K562 (cell line): Measurements from ENCODE around the gene PPP6R3. TPM values are rescaled to one million over a fixed set of nuclear protein-coding genes. Genes with fewer than 3 reads are reported as not detected.

Experiments
- ATAC-seq: fragments of 200-7000 bp; cut with Tn5 transposase; 3 replicates; pipeline ENCODE4 v1.9.1; 2020; ENCODE audit warnings: moderate library complexity
- BruUV-seq: library from RNA; stranded (reverse); fragments of 400-500 nt; replicated peaks from 2 replicates; lab custom pipeline; 2021; lab: Mats Ljungman, UMichigan
- CTCF ChIA-PET: fragments of 300-600 bp; formaldehyde crosslinking; extraction: SDS; loops from one replicate; lab custom pipeline; 2021; ENCODE audit warnings: low intra/inter-chr PET ratio; lab: Yijun Ruan, JAX
- POLR2A ChIA-PET: fragments of 300-600, 350-650 bp; sonication (Branson Sonifier 250); formaldehyde crosslinking; extraction: SDS; loops from one replicate; lab custom pipeline; 2021; ENCODE audit warnings: antibody characterized with exemption, inconsistent platforms; lab: Yijun Ruan, JAX
- DNase-seq, 4 experiments: peaks; one replicate each; pipeline versions ENCODE4 v3.0.0 to v3.0.0-alpha.2; 2011 to 2018; ENCODE audit warnings: low spot score in 3 of 4, mixed read lengths in 3 of 4; ENCODE audit errors: extremely low read depth in 1 of 4
- FAIRE-seq: peaks from 2 replicates; lab custom pipeline; 2011; peaks lifted over from hg19 to GRCh38; lab: Jason Lieb, UNC
- H2AFZ ChIP-seq: 2 replicates; pipeline ENCODE4 v1.6.0; 2011; ENCODE audit warnings: low read depth, low read length, control low read depth, inconsistent platforms
- H3K27ac ChIP-seq: fragments of 200-600 bp; 3 replicates; pipeline ENCODE4 v1.8.0; 2011; ENCODE audit warnings: low read depth, mild to moderate bottlenecking, control low read depth, inconsistent platforms, low read length, moderate library complexity, mixed read lengths; ENCODE audit errors: extremely low read depth
- H3K27me3 ChIP-seq, 2 experiments: fragments of 300-600 bp in 1 of 2; 2 replicates in 1 of 2; 3 replicates in 1 of 2; pipeline versions ENCODE4 v1.6.0 to v1.8.0; 2011; ENCODE audit warnings: inconsistent platforms in 2 of 2, low read length in 2 of 2, mild to moderate bottlenecking in 1 of 2, mixed read lengths in 1 of 2, moderate library complexity in 1 of 2; ENCODE audit not compliant: control insufficient read depth in 2 of 2, insufficient read depth in 2 of 2
- H3K36me3 ChIP-seq: fragments of 300-600 bp; 3 replicates; pipeline ENCODE4 v1.8.0; 2011; ENCODE audit warnings: mild to moderate bottlenecking, low read length, inconsistent platforms; ENCODE audit not compliant: control insufficient read depth, insufficient read depth
- H3K4me1 ChIP-seq, 2 experiments: fragments of 200-600 bp in 1 of 2; replicated peaks in 1 of 2; 2 replicates in 1 of 2; 3 replicates in 1 of 2; pipeline versions ENCODE4 v1.5.1 to v1.8.0; 2011; ENCODE audit warnings: inconsistent platforms in 2 of 2, low read length in 2 of 2, mild to moderate bottlenecking in 1 of 2, mixed read lengths in 1 of 2, moderate library complexity in 1 of 2; ENCODE audit not compliant: control insufficient read depth in 2 of 2, insufficient read depth in 2 of 2
- H3K4me2 ChIP-seq: 2 replicates; pipeline ENCODE4 v1.6.1; 2011; ENCODE audit warnings: low read length, control low read depth, inconsistent platforms, mixed read lengths; ENCODE audit not compliant: insufficient read depth
- H3K4me3 ChIP-seq: fragments of 200-600 bp; sonication (generic), shearing (Covaris generic); 2 replicates; pipeline ENCODE4 v1.5.1; 2016; ENCODE audit warnings: control low read depth, inconsistent platforms
- H3K79me2 ChIP-seq: fragments of 200-600 bp; 3 replicates; pipeline ENCODE4 v1.8.0; 2011; ENCODE audit warnings: low read length, inconsistent platforms; ENCODE audit not compliant: control insufficient read depth, insufficient read depth
- H3K9ac ChIP-seq, 2 experiments: 2 replicates each; pipeline versions ENCODE4 v1.6.0 to v1.6.1; 2011; ENCODE audit warnings: low read depth in 2 of 2, low read length in 2 of 2, control low read depth in 1 of 2, inconsistent platforms in 1 of 2, mild to moderate bottlenecking in 1 of 2, mixed read lengths in 1 of 2; ENCODE audit not compliant: insufficient read depth in 1 of 2
- H3K9me1 ChIP-seq: one replicate; pipeline ENCODE4 v1.6.0; 2011; ENCODE audit warnings: inconsistent platforms, mild to moderate bottlenecking, low read length, moderate library complexity; ENCODE audit not compliant: control insufficient read depth, insufficient read depth
- H3K9me3 ChIP-seq: replicated peaks from 2 replicates; pipeline ENCODE4 v1.5.1; 2011; ENCODE audit warnings: low read depth, low read length, inconsistent platforms; ENCODE audit not compliant: control insufficient read depth, insufficient read depth
- H4K20me1 ChIP-seq: replicated peaks from 2 replicates; pipeline ENCODE4 v1.6.1; 2011; ENCODE audit warnings: low read length, inconsistent platforms, mixed read lengths; ENCODE audit not compliant: control insufficient read depth, insufficient read depth
- E2F3 ChIP-seq: fragments of 250-450 bp; sonication (Bioruptor Pico); IDR thresholded peaks from 2 replicates; pipeline ENCODE4 v1.4.0; 2020; ENCODE audit warnings: mild to moderate bottlenecking
- FOXA1 ChIP-seq: fragments of 450-650 bp; IDR thresholded peaks from 2 replicates; pipeline ENCODE4 v1.6.1; 2016; ENCODE audit warnings: mild to moderate bottlenecking, borderline replicate concordance
- PPARD ChIP-seq: fragments of 250-450 bp; sonication (Bioruptor Pico); IDR thresholded peaks from 2 replicates; pipeline ENCODE4 v1.8.0; 2022; ENCODE audit warnings: inconsistent platforms, mild to moderate bottlenecking, moderate library complexity
- RBM22 ChIP-seq: fragments of 200-400 bp; formaldehyde crosslinking; IDR thresholded peaks from 2 replicates; pipeline ENCODE4 v1.6.1; 2018; ENCODE audit warnings: low read length, low read depth; ENCODE audit not compliant: poor library complexity, severe bottlenecking
- RBM39 ChIP-seq: fragments of 200-400 bp; formaldehyde crosslinking; optimal IDR thresholded peaks from 2 replicates; pipeline ENCODE3; 2018; ENCODE audit warnings: low read depth, low read length
- SETDB1 ChIP-seq: IDR thresholded peaks from one replicate; pipeline ENCODE4 v1.6.1; 2012; ENCODE audit warnings: low read length, control low read depth, inconsistent platforms
- SMAD4 ChIP-seq: fragments of 250-450 bp; sonication (Bioruptor Pico); conservative IDR thresholded peaks from 2 replicates; pipeline ENCODE4 v1.8.0; 2021; ENCODE audit warnings: inconsistent platforms, mild to moderate bottlenecking, moderate library complexity
- SREBF1 ChIP-seq: fragments of 150-350 bp; IDR thresholded peaks from 2 replicates; pipeline ENCODE4 v1.6.1; 2014; ENCODE audit warnings: antibody characterized with exemption, low read depth, low read length, borderline replicate concordance
- THAP7 ChIP-seq: fragments of 250-450 bp; sonication (Bioruptor Pico); IDR thresholded peaks from 2 replicates; pipeline ENCODE4 v1.5.0; 2021
- ZNF174 ChIP-seq: fragments of 250-450 bp; sonication (Bioruptor Pico); IDR thresholded peaks from 2 replicates; pipeline ENCODE4 v1.4.0; 2020; ENCODE audit warnings: mild to moderate bottlenecking
- ZNF696 ChIP-seq: fragments of 250-450 bp; sonication (Bioruptor Pico); conservative IDR thresholded peaks from 2 replicates; pipeline ENCODE4 v1.4.0; 2020; ENCODE audit warnings: mild to moderate bottlenecking, moderate library complexity
- WGBS: fragments of 100-300 bp; shearing (Covaris generic); methylation state at CpG from one replicate; pipeline ENCODE4 v1.1.6; 2016; ENCODE audit warnings: low coverage, mixed read lengths; ENCODE audit not compliant: insufficient coverage; ENCODE audit errors: missing lambda C conversion rate; 5-methylcytosine and 5-hydroxymethylcytosine counted together
- in situ Hi-C: fragments of 300-500 bp; cut with MboI; formaldehyde crosslinking; loops from 4 replicates; pipeline ENCODE4 v1.15.0; 2018; ENCODE audit warnings: inconsistent platforms, mixed read lengths
- intact Hi-C: fragments of 100-400 bp; cut with micrococcal nuclease; formaldehyde crosslinking; loops from 2 replicates; pipeline ENCODE4 v1.14.2; 2022
- polyA plus RNA-seq, 8 experiments: library from polyadenylated mRNA; depleted of rRNA in 4 of 8; stranded (reverse) in 5 of 8; unstranded in 3 of 8; fragments of >200 nt; fragmentation: Nextera tagmentation in 2 of 8; fragmentation: Illumina TruSeq in 1 of 8; extraction: Ambion mirVana in 2 of 8; extraction: Trizol in 1 of 8; gene quantifications; 2 replicates each; pipeline versions ENCODE4 v1.2.1 to v1.2.3, GENCODE V29; 2011 to 2014; ENCODE audit warnings: inconsistent platforms in 1 of 8, missing spikeins in 1 of 8
- total RNA-seq, 7 experiments: library from RNA; depleted of rRNA in 6 of 7; stranded (reverse); fragments of >200 nt in 6 of 7; fragmentation: Illumina TruSeq in 2 of 7; extraction: Trizol in 2 of 7; gene quantifications; 2 replicates each; pipeline versions ENCODE4 v1.2.1 to v1.2.3, GENCODE V29; 2011 to 2021; ENCODE audit warnings: low replicate concordance in 1 of 7
- TF ChIP-seq, protein P1 (sequence below): fragments of 450-650 bp; IDR thresholded peaks from 2 replicates; pipeline ENCODE4 v1.6.1; 2014; ENCODE audit warnings: low read depth, mild to moderate bottlenecking, moderate library complexity, borderline replicate concordance

The PPP6R3 gene
- total and polyA plus RNA-seq, 9 of the 15 experiments (the other 6 are each of a cell fraction or from before 2014, with no cell fraction given): 20.3 to 117 (median 80.6) TPM

DNA sequence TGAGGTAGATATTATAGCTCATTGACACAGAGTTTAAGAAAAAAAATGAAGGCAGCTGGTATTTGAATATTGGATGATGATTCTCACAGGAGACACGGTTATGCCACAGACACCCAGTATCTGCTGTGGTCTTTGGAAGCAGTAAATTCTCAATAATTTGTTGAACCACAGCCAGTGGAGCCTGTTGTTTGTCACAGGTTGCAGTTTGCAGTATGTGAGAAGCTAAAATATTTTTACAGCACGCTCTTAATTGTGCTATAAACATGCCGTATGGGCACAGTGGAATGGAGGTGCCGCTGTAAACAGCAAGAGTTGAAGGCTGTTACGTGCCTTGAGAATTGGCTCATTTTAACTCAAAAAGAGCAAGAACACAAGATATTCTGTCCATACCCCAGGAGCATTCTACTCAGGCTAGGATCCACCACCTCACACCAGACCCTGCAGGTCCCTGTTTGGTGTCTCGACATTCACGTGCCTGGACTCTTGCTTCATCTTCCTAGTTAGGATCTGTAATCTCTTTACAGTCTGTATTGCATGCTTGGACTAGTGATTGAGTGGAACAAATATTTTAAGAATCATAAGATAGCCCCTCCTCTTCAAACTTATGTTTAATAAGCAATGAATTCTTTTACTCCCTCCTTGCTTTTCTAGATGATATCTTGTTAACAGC, 129.1 kb downstream of the PPP6R3 start:
- Histone ChIP-seq H3K9ac (no peak overlapping the region), H3K4me1 (no peaks in the 10 kb centered on the region), H3K27ac (no peak overlapping the region), H4K20me1 (no peaks in the 10 kb centered on the region), H2AFZ (no peak overlapping the region), H3K9me1 (no peaks in the 10 kb centered on the region), H3K4me3 (no peak overlapping the region), H3K27me3 (no peaks in the 10 kb centered on the region), H3K4me2 (no peak overlapping the region), H3K79me2 (no peaks in the 10 kb centered on the region), H3K9me3 (no peaks in the 10 kb centered on the region), H3K36me3 (peaks cover 91% of the 10 kb centered on the region)
- intact Hi-C loops (no loop called here), in situ Hi-C loops (no loop called here)
- DNase-seq: no peak
- CTCF ChIA-PET: no interaction called here
- no peak for FAIRE-seq
- WGBS: 97% methylated on average over 7 of the region's 7 CpGs
- POLR2A ChIA-PET: interaction anchor here (0.7 kb wide), 1 partner anchor 196 kb away, joined by 3 read pairs; no protein-coding TSS in a partner anchor
- no peak for ATAC-seq
- no TSS peak for BruUV-seq
- TF ChIP-seq RBM39: no peak
- TF ChIP-seq RBM22: peak; percentile 61

- Histone ChIP-seq H3K79me2 (no peaks in the 10 kb centered on the region), H3K9me3 (no peaks in the 10 kb centered on the region), H3K4me3 (no peak overlapping the region), H3K27me3 (no peaks in the 10 kb centered on the region), H2AFZ (no peak overlapping the region), H3K4me1 (no peaks in the 10 kb centered on the region), H3K9me1 (peaks cover 4% of the 10 kb centered on the region), H3K9ac (no peak overlapping the region), H4K20me1 (no peaks in the 10 kb centered on the region), H3K4me2 (no peak overlapping the region), H3K36me3 (peaks cover 87% of the 10 kb centered on the region), H3K27ac (no peak overlapping the region)
- 99% methylated on average over 5 of the region's 5 CpGs for WGBS
- FAIRE-seq (no peak), DNase-seq (no peak), ATAC-seq (no peak)
- ChIA-PET CTCF (no interaction called here), POLR2A (no interaction called here)
- in situ Hi-C loops (no loop called here), intact Hi-C loops (no loop called here)
- no TSS peak for BruUV-seq
- TF ChIP-seq E2F3 (CRISPR knock-in tag) (no peak), PPARD (CRISPR knock-in tag) (no peak), FOXA1 (no peak), THAP7 (CRISPR knock-in tag) (no peak), SREBF1 (no peak), SETDB1 (no peak), ZNF174 (CRISPR knock-in tag) (no peak), SMAD4 (CRISPR knock-in tag) (no peak), ZNF696 (no peak)
- TF ChIP-seq, protein P1, sequence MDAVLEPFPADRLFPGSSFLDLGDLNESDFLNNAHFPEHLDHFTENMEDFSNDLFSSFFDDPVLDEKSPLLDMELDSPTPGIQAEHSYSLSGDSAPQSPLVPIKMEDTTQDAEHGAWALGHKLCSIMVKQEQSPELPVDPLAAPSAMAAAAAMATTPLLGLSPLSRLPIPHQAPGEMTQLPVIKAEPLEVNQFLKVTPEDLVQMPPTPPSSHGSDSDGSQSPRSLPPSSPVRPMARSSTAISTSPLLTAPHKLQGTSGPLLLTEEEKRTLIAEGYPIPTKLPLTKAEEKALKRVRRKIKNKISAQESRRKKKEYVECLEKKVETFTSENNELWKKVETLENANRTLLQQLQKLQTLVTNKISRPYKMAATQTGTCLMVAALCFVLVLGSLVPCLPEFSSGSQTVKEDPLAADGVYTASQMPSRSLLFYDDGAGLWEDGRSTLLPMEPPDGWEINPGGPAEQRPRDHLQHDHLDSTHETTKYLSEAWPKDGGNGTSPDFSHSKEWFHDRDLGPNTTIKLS: no peak
These were observed 131.2 kb downstream of the PPP6R3 start for GRCh38 chr11:68591719-68592118.
